ENCODE measurements around the gene ZNF205. TPM values are rescaled to one million over a fixed set of nuclear protein-coding genes. Genes with fewer than 3 reads are reported as not detected.

ZNF205 gene
- total and polyA plus RNA-seq, 2 of the 13 experiments (the other 11 are each of a cell fraction or from before 2014, with no cell fraction given): 5.8 to 10.2 TPM

- TF ChIP-seq ZMYM3 (CRISPR knock-in tag; IDR thresholded peaks at IDR 0.05): no peak
- 0 out of 2 replicates have a peak, but pooled peaks have one; percentile 39 for TF ChIP-seq ZNF564 (CRISPR knock-in tag; IDR thresholded peaks at IDR 0.05)
- TF ChIP-seq ZSCAN22 (CRISPR knock-in tag; IDR thresholded peaks at IDR 0.05): 0 out of 2 replicates have a peak, but pooled peaks have one; percentile 44
- peak; percentile 41; the same call in 1 of the 2 replicates for TF ChIP-seq PATZ1 (CRISPR knock-in tag; IDR thresholded peaks at IDR 0.05)
- 0 out of 2 replicates have a peak, but pooled peaks have one; percentile 3 for TF ChIP-seq ZNF678 (CRISPR knock-in tag; IDR thresholded peaks at IDR 0.05)
- TF ChIP-seq ELK4 (CRISPR knock-in tag; IDR thresholded peaks at IDR 0.05; ENCODE audit: borderline replicate concordance): no peak
- peak; percentile 45; the same call in 1 of the 2 replicates for TF ChIP-seq MEF2D (CRISPR knock-in tag; IDR thresholded peaks at IDR 0.05)
- no peak for TF ChIP-seq SIN3A (IDR thresholded peaks at IDR 0.05; ENCODE audit: borderline replicate concordance, low read depth, low read length)
- peak; percentile 28; the same call in 1 of the 2 replicates for TF ChIP-seq ZBTB38 (CRISPR knock-in tag; IDR thresholded peaks at IDR 0.05)
- peak; percentile 17; the same call in 1 of the 2 replicates for TF ChIP-seq FOXA3 (CRISPR knock-in tag; IDR thresholded peaks at IDR 0.05)
- TF ChIP-seq MAFF (IDR thresholded peaks at IDR 0.05; ENCODE audit: low read depth, low read length): 0 out of 2 replicates have a peak, but pooled peaks have one; percentile 2
- no peak for TF ChIP-seq ZFP62 (CRISPR knock-in tag; IDR thresholded peaks at IDR 0.05)
- no peak for TF ChIP-seq NCOA1 (CRISPR knock-in tag; IDR thresholded peaks at IDR 0.05)
- 0 out of 2 replicates have a peak, but pooled peaks have one; percentile 35 for TF ChIP-seq MAF1 (CRISPR knock-in tag; IDR thresholded peaks at IDR 0.05; ENCODE audit: borderline replicate concordance)
- TF ChIP-seq ZNF264 (CRISPR knock-in tag; IDR thresholded peaks at IDR 0.05): no peak
- TF ChIP-seq HMGA1 (CRISPR knock-in tag; conservative IDR thresholded peaks at IDR 0.05): no peak
- TF ChIP-seq ZBTB33 (CRISPR knock-in tag; IDR thresholded peaks at IDR 0.05): 0 out of 2 replicates have a peak, but pooled peaks have one; percentile 10
- TF ChIP-seq HNRNPLL (IDR thresholded peaks at IDR 0.05; ENCODE audit: low read depth, low read length, poor library complexity, severe bottlenecking): no peak
These were observed 22.1 kb downstream of the ZNF205 start, which contains the start of gene ZNF213 (continued) for GRCh38 chr16:3134338-3135125.

Data from HepG2 (cell line).